Measurements from ENCODE around the gene ZC3H13.

GRCh38 chr13:45961468-45961867 lies 91.1 kb downstream of the ZC3H13 start:
- TF ChIP-seq CTCF (IDR thresholded peaks at IDR 0.05; ENCODE audit: low read depth, low read length, poor library complexity, severe bottlenecking) (no peak), EZH2phosphoT487 (IDR thresholded peaks at IDR 0.05; ENCODE audit: borderline replicate concordance, low read length) (no peak)

All from DOHH2 (cell line).